ENCODE data around the gene CDHR3.

- TF ChIP-seq CTCF (IDR thresholded peaks at IDR 0.05; ENCODE audit: low read length) (no peak), EZH2phosphoT487 (IDR thresholded peaks at IDR 0.05; ENCODE audit: low read length) (no peak)
Observed at GRCh38 chr7:106045139-106045538, 82.1 kb downstream of the CDHR3 start.
